ENCODE data around the gene GRK5.
A peak's percentile ranks its signal among the peaks of the same experiment; 100 is the strongest.

Gene GRK5

DNA sequence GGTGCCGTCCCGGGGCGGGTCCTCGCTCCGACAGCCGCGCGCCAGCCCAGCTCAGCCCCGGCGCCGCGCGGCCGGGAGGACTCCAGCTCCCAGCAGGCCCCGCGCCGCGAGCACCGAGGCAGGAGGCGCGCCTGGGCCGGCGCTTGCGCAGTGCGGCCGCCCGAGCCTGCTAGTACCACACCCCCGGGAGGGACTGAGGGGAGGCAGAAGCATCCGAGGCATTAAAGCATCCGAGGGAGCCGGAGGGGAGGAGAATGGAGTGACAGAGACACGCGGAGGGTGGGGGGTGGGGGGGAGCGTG is at the start of gene GRK5:
Gene GRK5, plus strand, starts transcription at position 206 of the 301 bp plus-strand sequence. CDS start 347 bp downstream, outside the sequence.
- no peaks in the 10 kb centered on the region for H3K36me3 ChIP-seq (ENCODE audit: insufficient read depth, low read length)
- H2AFZ ChIP-seq (ENCODE audit: low read depth, low read length) = peak within 1 kb of the TSS; percentile 95
- H3K4me1 ChIP-seq (ENCODE audit: insufficient read depth, low read length) = peaks cover 45% of the 10 kb centered on the region
- H3K27me3 ChIP-seq (ENCODE audit: insufficient read depth, low read length) = no peaks in the 10 kb centered on the region
- H3K4me3 ChIP-seq (ENCODE audit: low read length) = peak within 1 kb of the TSS; percentile 85
- no peaks in the 10 kb centered on the region for H3K9me3 ChIP-seq (ENCODE audit: low read length)

DNA sequence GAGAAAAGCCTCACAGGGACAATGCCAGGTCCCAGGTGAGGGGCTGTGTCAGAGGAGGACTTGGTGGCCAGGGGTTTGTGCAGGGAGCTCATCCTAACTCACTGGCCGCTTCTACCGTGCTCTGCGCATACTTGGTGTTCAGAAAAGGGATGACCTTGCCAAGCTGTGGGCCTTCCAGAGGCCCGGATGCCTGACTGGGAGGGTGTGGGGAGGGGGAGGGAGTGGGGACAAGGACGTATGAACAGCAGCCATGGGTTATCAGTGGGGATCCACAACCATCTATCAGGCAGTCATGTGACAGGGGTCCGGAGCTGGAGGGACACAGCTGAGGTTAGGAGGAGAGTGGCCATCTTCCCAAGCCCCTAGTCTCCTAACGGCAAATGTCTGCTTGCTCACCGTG is 48.0 kb upstream of the GRK5 start:
- Histone ChIP-seq H3K4me1 (ENCODE audit: insufficient read depth, low read length) (no peaks in the 10 kb centered on the region), H3K27me3 (ENCODE audit: insufficient read depth, low read length) (no peaks in the 10 kb centered on the region), H3K36me3 (ENCODE audit: insufficient read depth, low read length) (peaks cover 31% of the 10 kb centered on the region), H2AFZ (ENCODE audit: low read depth, low read length) (no peak overlapping the region), H3K4me3 (ENCODE audit: low read length) (no peak overlapping the region), H3K9me3 (ENCODE audit: low read length) (no peaks in the 10 kb centered on the region)

DNA sequence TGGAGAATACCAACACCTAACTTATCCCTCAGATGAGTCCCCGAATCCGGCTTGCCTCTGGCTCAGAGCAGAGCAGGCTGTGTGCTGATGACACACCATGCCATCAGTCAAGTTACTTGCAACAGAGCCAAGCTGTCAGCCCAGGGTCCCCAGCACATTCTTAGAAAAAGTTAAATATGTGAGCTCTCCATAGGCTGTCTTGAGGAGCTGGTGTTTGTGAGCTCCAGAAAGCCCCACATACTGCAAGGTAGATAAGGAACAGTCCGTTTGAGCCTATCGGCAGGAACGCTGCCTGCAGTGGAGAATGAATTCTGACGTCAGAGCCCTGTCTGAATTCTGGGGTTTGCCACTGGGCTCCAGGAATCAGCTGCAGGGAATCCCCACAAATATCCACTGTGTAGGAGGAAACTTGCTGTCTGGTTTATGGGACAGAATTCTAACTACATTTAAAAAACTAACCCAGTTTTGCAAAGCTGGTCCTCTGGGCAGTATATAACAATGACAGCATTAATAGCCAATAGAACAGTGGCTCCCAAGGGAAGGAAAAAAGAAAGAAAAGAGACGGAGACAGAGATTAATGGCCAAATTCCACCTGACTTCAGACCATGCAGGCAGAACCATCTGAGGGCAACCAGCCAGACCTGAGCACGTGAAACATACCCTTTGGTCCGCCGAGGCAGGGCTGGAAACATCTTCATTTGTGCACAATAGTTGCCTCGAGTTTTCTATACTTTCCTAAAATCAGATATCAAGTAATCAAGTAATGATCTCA is 45.5 kb upstream of the GRK5 start:
- Histone ChIP-seq H2AFZ (ENCODE audit: low read depth, low read length) (no peak overlapping the region), H3K36me3 (ENCODE audit: insufficient read depth, low read length) (peaks cover 14% of the 10 kb centered on the region), H3K27me3 (ENCODE audit: insufficient read depth, low read length) (no peaks in the 10 kb centered on the region), H3K4me3 (ENCODE audit: low read length) (no peak overlapping the region), H3K9me3 (ENCODE audit: low read length) (no peaks in the 10 kb centered on the region), H3K4me1 (ENCODE audit: insufficient read depth, low read length) (peaks cover 14% of the 10 kb centered on the region)

DNA sequence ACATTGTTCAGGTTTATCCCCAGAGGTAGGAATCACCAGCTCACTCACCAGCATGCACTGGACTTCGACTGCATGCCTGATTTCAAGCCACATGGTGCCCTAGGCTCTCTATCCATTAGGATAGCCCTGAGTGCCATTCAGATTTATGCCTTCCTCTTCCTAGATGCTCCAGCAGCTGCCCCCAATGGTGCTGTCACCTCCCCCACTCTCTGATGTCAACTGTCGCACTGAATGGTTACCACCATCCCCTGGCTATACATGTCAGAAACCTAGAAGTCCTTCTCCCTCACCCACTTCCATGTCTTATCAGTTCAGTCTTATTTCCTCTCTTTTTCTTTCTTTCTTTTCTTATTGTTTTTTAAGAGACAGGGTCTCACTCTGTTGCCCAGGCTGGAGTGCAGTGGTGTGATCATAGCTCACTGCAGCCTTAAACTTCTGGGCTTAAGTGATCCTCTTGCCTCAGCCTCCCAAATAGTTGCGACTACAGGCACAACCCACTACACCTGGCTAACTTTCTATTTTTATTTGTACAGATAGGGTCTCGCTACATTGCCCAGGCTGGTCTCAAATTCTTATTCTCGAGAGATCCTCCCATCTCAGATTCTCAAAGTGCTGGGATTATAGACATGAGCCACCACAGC is 44.8 kb upstream of the GRK5 start:
- Histone ChIP-seq H3K27me3 (ENCODE audit: insufficient read depth, low read length) (no peaks in the 10 kb centered on the region), H3K4me3 (ENCODE audit: low read length) (no peak overlapping the region), H3K4me1 (ENCODE audit: insufficient read depth, low read length) (peaks cover 17% of the 10 kb centered on the region), H2AFZ (ENCODE audit: low read depth, low read length) (no peak overlapping the region), H3K9me3 (ENCODE audit: low read length) (no peaks in the 10 kb centered on the region), H3K36me3 (ENCODE audit: insufficient read depth, low read length) (peaks cover 14% of the 10 kb centered on the region)

DNA sequence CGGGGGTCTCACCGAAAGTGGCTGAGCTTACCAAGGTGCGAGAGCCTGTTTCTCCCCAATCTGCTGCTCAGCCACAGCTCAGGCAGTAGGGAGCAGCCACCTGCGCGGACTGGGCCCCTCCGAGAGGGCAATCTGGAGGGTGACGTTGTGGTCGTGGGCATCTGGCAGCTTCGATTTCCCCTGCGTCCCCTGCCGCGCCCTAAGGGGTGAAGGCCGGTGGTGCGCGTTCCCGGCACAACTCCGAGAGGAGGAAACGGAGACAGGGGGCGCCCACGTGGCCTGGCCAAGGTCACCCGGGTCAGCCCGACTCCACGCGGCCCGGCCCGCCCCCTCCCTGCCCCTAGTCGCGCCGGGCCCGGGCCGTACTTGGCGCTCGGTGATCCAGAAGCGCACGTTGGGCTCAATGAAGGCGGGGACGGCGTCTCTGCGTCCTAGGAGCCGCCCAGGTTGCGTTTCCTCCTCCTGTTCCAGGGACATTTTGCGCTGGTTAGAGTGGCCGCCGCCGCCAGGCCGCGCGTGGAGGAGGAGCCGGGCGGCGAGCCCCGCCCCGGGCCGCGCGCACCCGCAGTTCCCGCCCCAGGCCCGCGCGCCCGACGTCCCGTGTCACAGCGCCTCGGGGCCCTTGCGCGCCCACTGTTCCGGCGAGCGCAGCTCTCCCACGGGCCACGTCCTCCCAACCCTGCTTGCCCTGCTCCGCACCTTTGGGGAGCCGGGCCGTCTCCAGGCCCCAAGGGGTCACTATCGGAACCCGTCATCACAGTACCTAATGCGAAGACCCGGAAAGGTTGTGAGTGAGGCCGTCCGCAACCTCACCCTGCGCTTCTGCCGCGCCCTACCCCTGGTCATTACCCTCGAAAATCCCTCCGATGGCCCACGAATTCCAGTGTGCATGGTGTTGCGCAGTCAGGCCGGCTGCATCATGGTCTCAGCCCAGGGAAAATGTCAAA is 41.9 kb upstream of the GRK5 start, which contains the start of gene SFXN4:
Gene SFXN4, minus strand, starts transcription at position 544 of the 947 bp plus-strand sequence. Its CDS starts 67 bp downstream, at position 477.
- Histone ChIP-seq H3K9me3 (ENCODE audit: low read length) (no peaks in the 10 kb centered on the region), H2AFZ (ENCODE audit: low read depth, low read length) (peak within 1 kb of the TSS; percentile 92), H3K36me3 (ENCODE audit: insufficient read depth, low read length) (peaks cover 25% of the 10 kb centered on the region), H3K4me1 (ENCODE audit: insufficient read depth, low read length) (peaks cover 17% of the 10 kb centered on the region), H3K27me3 (ENCODE audit: insufficient read depth, low read length) (no peaks in the 10 kb centered on the region), H3K4me3 (ENCODE audit: low read length) (peak within 1 kb of the TSS; percentile 53)

DNA sequence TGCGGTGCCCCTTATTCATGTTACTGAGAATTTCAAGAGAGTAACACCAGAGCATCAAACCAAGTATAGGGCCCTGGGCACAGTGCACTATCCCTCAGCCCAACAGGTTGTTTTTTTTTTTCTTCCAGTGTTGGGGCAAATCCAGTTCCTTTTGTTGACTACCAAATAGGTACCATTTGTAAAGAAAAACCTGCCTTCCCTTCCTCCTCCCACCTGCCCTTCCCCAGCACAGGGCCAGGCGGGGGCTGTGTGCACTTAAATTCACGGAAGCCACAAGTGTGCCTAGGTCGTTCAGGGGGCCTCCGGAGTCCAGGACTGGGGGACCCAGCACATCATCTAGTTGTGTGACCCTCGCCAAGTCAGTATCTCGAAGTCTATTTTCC is 41.3 kb upstream of the GRK5 start:
- Histone ChIP-seq H3K9me3 (ENCODE audit: low read length) (no peaks in the 10 kb centered on the region), H3K27me3 (ENCODE audit: insufficient read depth, low read length) (no peaks in the 10 kb centered on the region), H3K4me1 (ENCODE audit: insufficient read depth, low read length) (peaks cover 17% of the 10 kb centered on the region), H3K4me3 (ENCODE audit: low read length) (peak overlapping the region; percentile 53), H2AFZ (ENCODE audit: low read depth, low read length) (peak overlapping the region; percentile 92), H3K36me3 (ENCODE audit: insufficient read depth, low read length) (peaks cover 28% of the 10 kb centered on the region)

DNA sequence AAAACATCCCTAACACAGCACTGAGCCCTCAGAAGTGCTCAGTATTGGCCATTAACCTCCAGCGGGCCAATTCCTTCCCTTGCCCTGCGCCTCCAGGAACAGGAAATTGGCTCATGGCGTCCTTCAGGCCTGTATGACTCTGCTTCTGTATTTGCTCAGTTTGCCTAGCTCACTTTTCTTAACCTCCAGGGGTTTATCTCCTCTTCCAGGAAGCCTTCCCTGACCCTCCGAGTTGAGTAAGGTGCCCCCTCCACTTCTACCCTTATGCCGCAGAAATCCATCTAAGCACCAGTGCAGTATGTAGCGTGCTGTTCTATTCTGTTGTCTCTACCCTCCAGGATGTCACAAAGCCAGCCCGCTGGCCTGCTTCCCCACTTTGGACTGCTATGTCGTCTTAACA is 40.8 kb upstream of the GRK5 start:
- Histone ChIP-seq H3K9me3 (ENCODE audit: low read length) (no peaks in the 10 kb centered on the region), H3K36me3 (ENCODE audit: insufficient read depth, low read length) (peaks cover 33% of the 10 kb centered on the region), H3K4me1 (ENCODE audit: insufficient read depth, low read length) (peaks cover 17% of the 10 kb centered on the region), H3K4me3 (ENCODE audit: low read length) (no peak overlapping the region), H3K27me3 (ENCODE audit: insufficient read depth, low read length) (no peaks in the 10 kb centered on the region), H2AFZ (ENCODE audit: low read depth, low read length) (no peak overlapping the region)

DNA sequence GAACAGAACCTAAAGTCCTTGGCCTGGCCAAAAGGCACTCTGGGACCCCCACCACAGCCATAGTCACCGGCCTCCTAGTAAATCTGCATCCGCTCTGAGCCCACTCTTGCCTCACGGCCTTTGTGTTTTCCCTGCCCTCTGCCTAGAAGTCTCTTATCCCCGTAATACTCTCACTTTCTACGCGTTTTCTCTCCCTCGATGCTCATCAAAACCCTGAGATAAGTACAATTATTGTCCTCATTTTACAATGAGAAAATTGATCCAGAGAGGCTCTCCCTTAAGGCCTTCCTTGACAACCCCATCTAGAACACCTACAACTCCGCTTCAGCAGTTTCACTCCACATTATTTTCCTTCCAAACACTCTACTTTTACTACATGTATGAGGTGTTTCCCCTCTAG is 40.3 kb upstream of the GRK5 start:
- H3K36me3 ChIP-seq (ENCODE audit: insufficient read depth, low read length) = peaks cover 37% of the 10 kb centered on the region
- no peaks in the 10 kb centered on the region for H3K27me3 ChIP-seq (ENCODE audit: insufficient read depth, low read length)
- H3K4me3 ChIP-seq (ENCODE audit: low read length) = no peak overlapping the region
- peaks cover 17% of the 10 kb centered on the region for H3K4me1 ChIP-seq (ENCODE audit: insufficient read depth, low read length)
- H3K9me3 ChIP-seq (ENCODE audit: low read length) = no peaks in the 10 kb centered on the region
- no peak overlapping the region for H2AFZ ChIP-seq (ENCODE audit: low read depth, low read length)

DNA sequence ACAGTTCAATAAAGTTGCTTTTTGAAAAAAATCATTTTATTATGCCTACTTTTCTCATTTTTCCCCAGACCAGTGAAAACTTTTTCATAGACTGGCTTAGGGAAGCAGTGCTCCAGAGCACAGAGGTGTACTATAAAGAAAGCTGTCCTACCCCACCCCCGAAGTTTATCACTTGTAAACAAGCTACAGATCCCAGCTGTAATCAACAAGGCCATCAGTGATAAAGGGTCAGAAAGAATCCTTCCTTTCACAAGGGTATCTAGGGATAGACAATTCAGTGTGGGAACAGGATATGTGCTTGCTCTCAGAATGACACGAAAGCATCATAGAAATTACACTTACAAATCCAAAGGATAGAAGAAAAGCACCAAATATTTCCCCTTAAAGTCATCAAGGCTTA is 33.3 kb upstream of the GRK5 start:
- peaks cover 8% of the 10 kb centered on the region for H3K4me1 ChIP-seq (ENCODE audit: insufficient read depth, low read length)
- no peak overlapping the region for H3K4me3 ChIP-seq (ENCODE audit: low read length)
- peaks cover 61% of the 10 kb centered on the region for H3K36me3 ChIP-seq (ENCODE audit: insufficient read depth, low read length)
- no peaks in the 10 kb centered on the region for H3K27me3 ChIP-seq (ENCODE audit: insufficient read depth, low read length)
- no peaks in the 10 kb centered on the region for H3K9me3 ChIP-seq (ENCODE audit: low read length)
- no peak overlapping the region for H2AFZ ChIP-seq (ENCODE audit: low read depth, low read length)

DNA sequence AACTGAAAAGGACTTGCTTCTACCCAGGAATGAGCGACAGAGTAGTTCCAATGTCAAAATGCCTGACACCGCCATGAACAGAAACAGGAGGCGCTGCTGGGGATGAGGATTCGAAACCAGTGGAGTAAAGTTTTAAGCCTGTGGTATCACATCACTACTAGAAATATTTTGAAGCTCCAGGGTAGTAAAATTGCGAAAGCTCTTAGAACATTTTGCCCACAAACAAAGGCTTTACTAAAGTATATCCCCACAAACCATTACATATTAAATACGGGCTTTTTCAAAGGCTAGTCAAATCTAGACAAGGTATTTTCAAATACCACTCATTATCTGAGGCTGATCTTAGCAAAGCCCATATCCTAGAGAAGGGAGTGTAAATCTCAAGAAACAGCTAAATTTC is 31.2 kb upstream of the GRK5 start:
- H3K27me3 ChIP-seq (ENCODE audit: insufficient read depth, low read length) = no peaks in the 10 kb centered on the region
- H3K36me3 ChIP-seq (ENCODE audit: insufficient read depth, low read length) = peaks cover 44% of the 10 kb centered on the region
- H3K9me3 ChIP-seq (ENCODE audit: low read length) = no peaks in the 10 kb centered on the region
- H2AFZ ChIP-seq (ENCODE audit: low read depth, low read length) = no peak overlapping the region
- H3K4me3 ChIP-seq (ENCODE audit: low read length) = no peak overlapping the region
- H3K4me1 ChIP-seq (ENCODE audit: insufficient read depth, low read length) = peaks cover 9% of the 10 kb centered on the region

DNA sequence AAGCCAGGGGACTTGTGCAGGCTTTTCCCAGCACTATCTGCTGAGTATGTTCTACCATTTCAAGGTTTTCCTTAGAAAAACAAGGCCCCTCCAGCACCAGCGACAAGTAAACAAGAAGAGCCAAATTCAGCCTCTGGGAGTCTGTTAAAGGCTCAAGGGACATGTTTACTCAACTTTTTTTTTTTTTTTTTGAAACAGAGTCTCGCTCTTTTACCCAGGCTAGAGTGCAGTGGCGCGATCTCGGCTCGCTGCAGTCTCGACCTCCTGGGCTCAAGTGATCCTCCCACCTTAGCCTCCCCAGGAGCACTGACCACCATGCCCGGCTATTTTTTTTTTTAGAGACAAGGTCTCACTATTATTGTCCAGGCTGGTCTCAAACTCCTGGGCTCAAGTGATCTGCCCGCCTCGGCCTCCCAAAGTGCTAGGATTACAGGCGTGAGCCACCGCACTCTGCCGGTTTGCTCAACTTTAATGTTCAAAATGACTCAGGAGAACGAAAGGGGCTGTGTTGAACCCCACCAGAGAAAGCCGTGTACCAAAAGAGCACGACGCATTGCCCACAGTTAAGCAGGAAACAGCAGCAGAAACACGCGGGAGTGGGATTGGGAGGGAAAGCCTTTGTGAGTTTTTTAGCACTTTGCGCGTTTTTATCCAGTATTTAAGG is 29.5 kb upstream of the GRK5 start:
- peak overlapping the region; percentile 83 for H2AFZ ChIP-seq (ENCODE audit: low read depth, low read length)
- H3K4me3 ChIP-seq (ENCODE audit: low read length) = peak overlapping the region; percentile 92
- H3K36me3 ChIP-seq (ENCODE audit: insufficient read depth, low read length) = peaks cover 29% of the 10 kb centered on the region
- H3K9me3 ChIP-seq (ENCODE audit: low read length) = no peaks in the 10 kb centered on the region
- H3K27me3 ChIP-seq (ENCODE audit: insufficient read depth, low read length) = no peaks in the 10 kb centered on the region
- peaks cover 9% of the 10 kb centered on the region for H3K4me1 ChIP-seq (ENCODE audit: insufficient read depth, low read length)

DNA sequence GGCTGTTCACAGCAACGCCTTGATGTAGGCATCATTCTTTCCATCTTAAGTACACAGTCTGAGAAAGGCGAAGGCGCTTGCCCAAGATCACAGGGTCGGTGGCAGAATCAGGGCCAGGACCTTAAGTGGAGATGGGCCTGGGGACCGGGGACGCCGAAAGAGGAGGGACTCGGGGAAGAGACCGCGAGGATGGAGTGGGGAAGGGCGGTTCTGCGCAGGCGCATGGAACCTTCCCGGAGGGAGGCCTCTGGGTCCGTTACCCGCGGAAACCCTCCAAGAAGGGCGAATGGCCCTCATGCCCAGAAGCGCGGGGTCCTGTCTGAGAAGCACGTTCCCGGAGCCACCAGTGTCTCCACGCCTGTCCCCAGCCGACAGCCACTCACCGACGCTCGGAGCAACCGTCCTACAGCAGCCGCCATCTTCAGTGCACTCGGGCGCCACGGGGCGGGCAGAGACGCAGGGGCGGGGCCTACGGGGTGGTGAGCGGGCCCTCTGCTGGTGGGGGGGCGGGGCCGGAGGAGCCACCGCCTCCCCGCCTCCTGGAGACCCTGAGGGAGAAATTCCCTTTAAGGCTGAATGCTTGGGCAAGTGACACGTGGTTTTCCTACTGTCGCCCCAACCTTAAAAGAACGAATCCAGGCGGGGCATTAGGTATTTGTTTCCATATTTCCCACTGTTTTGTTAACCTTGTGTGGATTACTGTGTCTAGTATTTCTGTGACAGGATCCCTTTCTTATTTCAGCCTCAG is 28.8 kb upstream of the GRK5 start, which contains the start of gene PRDX3:
Gene PRDX3, minus strand, starts transcription at position 441 of the 748 bp plus-strand sequence. Its CDS starts 22 bp downstream, at position 419.
- H3K9me3 ChIP-seq (ENCODE audit: low read length) = no peaks in the 10 kb centered on the region
- no peaks in the 10 kb centered on the region for H3K27me3 ChIP-seq (ENCODE audit: insufficient read depth, low read length)
- H2AFZ ChIP-seq (ENCODE audit: low read depth, low read length) = peak within 1 kb of the TSS; percentile 83
- peaks cover 28% of the 10 kb centered on the region for H3K36me3 ChIP-seq (ENCODE audit: insufficient read depth, low read length)
- peak within 1 kb of the TSS; percentile 92 for H3K4me3 ChIP-seq (ENCODE audit: low read length)
- H3K4me1 ChIP-seq (ENCODE audit: insufficient read depth, low read length) = peaks cover 9% of the 10 kb centered on the region
